HG03175 (cell line): ENCODE results near the gene SLC41A2.
A peak's percentile ranks its signal among the peaks of the same experiment; 100 is the strongest.
"Not testable (repeated sequence)": the region's sequence is repeated elsewhere in the genome, so short reads cannot be mapped to it uniquely, and the experiment has no call there.

ENCODE experiments used
- ATAC-seq: cut with Tn5 transposase; IDR thresholded peaks from one replicate; pipeline ENCODE4 v1.9.1; 2021; ENCODE audit warnings: mild to moderate bottlenecking, moderate library complexity; ENCODE audit not compliant: unreplicated experiment

SLC41A2 gene

GRCh38 chr12:104958001-104958804 is at the start of gene SLC41A2:
TSS of gene SLC41A2 (minus strand) at chr12:104958290. CDS start at chr12:104928527, 29,763 bp downstream.
- peak; percentile 86 for ATAC-seq

GRCh38 chr12:105001476-105001875 is 43.4 kb upstream of the SLC41A2 start:
- no peak for ATAC-seq

GRCh38 chr12:104999347-104999685 is 41.2 kb upstream of the SLC41A2 start:
- no peak for ATAC-seq

- no peak for ATAC-seq
Observed at GRCh38 chr12:104998423-104999346, 40.6 kb upstream of the SLC41A2 start.

- no peak for ATAC-seq
Observed at GRCh38 chr12:104997541-104997940, 39.5 kb upstream of the SLC41A2 start.

GRCh38 chr12:104994336-104994735 is 36.2 kb upstream of the SLC41A2 start:
- no peak for ATAC-seq

GRCh38 chr12:104991565-104992128 is 33.6 kb upstream of the SLC41A2 start:
- ATAC-seq: no peak

GRCh38 chr12:104990950-104991349 is 32.9 kb upstream of the SLC41A2 start:
- ATAC-seq: no peak

GRCh38 chr12:104986022-104986941 is 28.2 kb upstream of the SLC41A2 start, which contains the start of gene NOPCHAP1:
TSS of gene NOPCHAP1 (plus strand) at chr12:104986316. CDS start at chr12:104986353, 37 bp downstream.
- ATAC-seq: peak; percentile 96

GRCh38 chr12:104985206-104985605 is 27.1 kb upstream of the SLC41A2 start:
- no peak for ATAC-seq

- ATAC-seq: not testable (repeated sequence)
Observed at GRCh38 chr12:104977688-104978087, 19.6 kb upstream of the SLC41A2 start.

- no peak for ATAC-seq
Observed at GRCh38 chr12:104976703-104977102, 18.6 kb upstream of the SLC41A2 start.

GRCh38 chr12:104975587-104976343 is 17.7 kb upstream of the SLC41A2 start:
- ATAC-seq: no peak

- peak; percentile 100 for ATAC-seq
Observed at GRCh38 chr12:104974626-104975290, 16.7 kb upstream of the SLC41A2 start.

GRCh38 chr12:104973250-104973649 is 15.2 kb upstream of the SLC41A2 start:
- ATAC-seq: no peak

- ATAC-seq: no peak
Observed at GRCh38 chr12:104971306-104971705, 13.2 kb upstream of the SLC41A2 start.

- no peak for ATAC-seq
Observed at GRCh38 chr12:104969343-104969742, 11.3 kb upstream of the SLC41A2 start.

- peak; percentile 94 for ATAC-seq
Observed at GRCh38 chr12:104966677-104967076, 8.6 kb upstream of the SLC41A2 start.

GRCh38 chr12:104964856-104965205 is 6.7 kb upstream of the SLC41A2 start:
- no peak for ATAC-seq
